Activated CD8-positive, alpha-beta memory T cell treated with anti-CD3 and anti-CD28 coated beads, Interleukin-2, amount 10 ng/mL, durations not matched to agents 7 days and 5 days (primary cell): Measurements from ENCODE around the gene MRPL14. TPM values are rescaled to one million over a fixed set of nuclear protein-coding genes. Genes with fewer than 3 reads are reported as not detected.
"Not testable (repeated sequence)": the region's sequence is repeated elsewhere in the genome, so short reads cannot be mapped to it uniquely, and the experiment has no call there.

Experiments used
- ATAC-seq: fragments of 150-1000 bp; cut with Tn5 transposase; one replicate; pipeline ENCODE4 v1.10.0; 2021; ENCODE audit warnings: moderate library complexity
- CTCF ChIA-PET: fragments of 350-600 bp; sonication (Branson Sonifier 250); formaldehyde crosslinking; loops from one replicate; lab custom pipeline; 2021; ENCODE audit warnings: antibody characterized with exemption; lab: Charles Lee
- DNase-seq: peaks from one replicate; pipeline ENCODE4 v3.0.0-alpha.2; 2020
- H3K27ac Mint-ChIP-seq: one replicate; pipeline ENCODE4 v1.8.0; 2021; ENCODE audit warnings: mild to moderate bottlenecking, mixed read lengths
- H3K27me3 Mint-ChIP-seq: one replicate; pipeline ENCODE4 v1.8.0; 2021; ENCODE audit warnings: mixed read lengths
- H3K36me3 Mint-ChIP-seq: one replicate; pipeline ENCODE4 v1.8.0; 2021; ENCODE audit warnings: mild to moderate bottlenecking, mixed read lengths
- H3K4me1 Mint-ChIP-seq: one replicate; pipeline ENCODE4 v1.8.0; 2021; ENCODE audit warnings: mixed read lengths
- H3K4me3 Mint-ChIP-seq: one replicate; pipeline ENCODE4 v1.8.0; 2021; ENCODE audit warnings: mild to moderate bottlenecking, moderate library complexity, mixed read lengths
- H3K9me3 Mint-ChIP-seq: one replicate; pipeline ENCODE4 v1.8.0; 2022; ENCODE audit warnings: low read depth, mixed read lengths
- total RNA-seq, 2 experiments: library from RNA; stranded (reverse); gene quantifications; one replicate each; pipeline ENCODE4 v1.2.3, GENCODE V29; 2021

The MRPL14 gene
- total RNA-seq, 2 experiments from 2014 or later = 45.8 to 47.5 TPM

- DNase-seq (no peak), ATAC-seq (no peak)
- CTCF ChIA-PET = no interaction called here
- Mint-ChIP-seq H3K27me3 (no peaks in the 10 kb centered on the region), H3K36me3 (no peaks in the 10 kb centered on the region), H3K27ac (peak overlapping the region; percentile 23), H3K9me3 (no peaks in the 10 kb centered on the region), H3K4me3 (no peak overlapping the region), H3K4me1 (peaks cover 5% of the 10 kb centered on the region)
Observed at GRCh38 chr6:44145839-44146238, 18.6 kb upstream of the MRPL14 start.

DNA sequence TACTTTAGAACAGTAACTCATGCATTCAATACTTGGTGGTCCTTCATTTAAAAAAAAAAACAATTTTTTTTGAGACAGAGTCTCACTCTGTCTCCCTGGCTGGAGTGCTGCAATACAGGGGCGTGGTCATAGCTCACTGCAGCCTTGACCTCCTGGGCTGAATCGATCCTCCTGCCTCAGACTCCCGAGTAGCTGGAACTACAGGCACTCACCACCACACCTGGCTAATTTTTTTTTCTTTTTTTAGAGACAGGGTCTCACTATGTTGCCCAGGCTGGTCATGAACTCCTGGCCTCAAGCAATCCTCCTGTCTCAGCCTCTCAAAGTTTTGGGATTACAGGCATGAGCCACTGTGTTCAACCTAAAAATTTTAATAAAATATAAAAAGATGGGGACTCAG lies 17.3 kb upstream of the MRPL14 start:
- H3K4me3 Mint-ChIP-seq, H3K4me1 Mint-ChIP-seq, ATAC-seq, H3K27ac Mint-ChIP-seq, H3K9me3 Mint-ChIP-seq, DNase-seq, H3K27me3 Mint-ChIP-seq, H3K36me3 Mint-ChIP-seq: not testable (repeated sequence)
- CTCF ChIA-PET = interaction anchor here (0.7 to 0.8 kb wide), 3 partner anchors 12 to 253 kb away, joined by 3 read pairs; no protein-coding TSS in a partner anchor

DNA sequence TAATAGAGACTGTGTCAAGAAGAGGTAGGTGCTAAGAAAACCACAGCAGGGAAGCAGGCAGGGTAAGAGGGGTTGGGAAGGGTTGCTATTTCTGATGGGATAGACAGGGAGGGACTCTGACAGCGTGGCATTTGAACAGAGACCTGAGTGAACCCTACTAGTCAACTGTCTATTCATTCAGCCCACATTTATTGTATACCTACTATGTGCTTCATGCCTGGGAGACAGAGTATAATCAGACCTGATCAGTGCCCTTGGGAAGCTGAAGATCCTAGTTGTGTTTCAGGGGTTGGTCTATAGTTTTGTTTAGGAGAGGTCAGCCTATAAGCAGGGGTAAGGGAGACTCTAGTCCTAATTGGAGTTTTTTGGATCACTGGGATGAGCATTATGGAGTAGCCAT lies 16.5 kb upstream of the MRPL14 start:
- H3K9me3 Mint-ChIP-seq = no peaks in the 10 kb centered on the region
- no peak for ATAC-seq
- H3K27ac Mint-ChIP-seq = peak overlapping the region; percentile 53
- no peaks in the 10 kb centered on the region for H3K36me3 Mint-ChIP-seq
- CTCF ChIA-PET = interaction anchor here (0.8 kb wide), 1 partner anchor 11 kb away, joined by 3 read pairs; no protein-coding TSS in a partner anchor
- peaks cover 5% of the 10 kb centered on the region for H3K4me1 Mint-ChIP-seq
- DNase-seq = no peak
- no peaks in the 10 kb centered on the region for H3K27me3 Mint-ChIP-seq
- H3K4me3 Mint-ChIP-seq = no peak overlapping the region

DNA sequence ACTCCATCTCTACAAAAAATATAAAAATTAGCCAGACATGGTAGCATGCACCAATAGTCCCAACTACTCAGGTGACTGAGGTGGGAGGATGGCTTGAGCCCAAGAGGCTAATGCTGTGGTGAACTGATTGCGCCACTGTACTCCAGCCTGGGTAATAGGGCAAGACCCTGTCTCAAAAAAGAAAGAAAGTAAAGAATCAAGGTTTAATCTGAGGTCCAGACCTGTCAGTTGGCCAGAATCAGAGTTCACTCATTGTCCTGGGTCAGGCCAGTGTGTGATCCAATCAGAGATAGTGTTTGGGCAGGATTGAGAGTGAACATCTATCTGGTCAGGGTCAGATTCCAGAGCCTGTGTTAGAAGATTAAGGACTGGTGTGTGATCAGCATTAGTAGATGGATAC lies 15.6 kb upstream of the MRPL14 start:
- Mint-ChIP-seq H3K4me3 (no peak overlapping the region), H3K9me3 (no peaks in the 10 kb centered on the region), H3K36me3 (no peaks in the 10 kb centered on the region), H3K27me3 (no peaks in the 10 kb centered on the region), H3K4me1 (peaks cover 5% of the 10 kb centered on the region), H3K27ac (no peak overlapping the region)
- CTCF ChIA-PET = no interaction called here
- ATAC-seq = no peak
- no peak for DNase-seq

GRCh38 chr6:44139351-44139743 lies 12.1 kb upstream of the MRPL14 start:
- H3K36me3 Mint-ChIP-seq = no peaks in the 10 kb centered on the region
- CTCF ChIA-PET = no interaction called here
- no peaks in the 10 kb centered on the region for H3K27me3 Mint-ChIP-seq
- H3K4me3 Mint-ChIP-seq = no peak overlapping the region
- no peaks in the 10 kb centered on the region for H3K9me3 Mint-ChIP-seq
- ATAC-seq (no peak), DNase-seq (no peak)
- H3K4me1 Mint-ChIP-seq = no peaks in the 10 kb centered on the region
- no peak overlapping the region for H3K27ac Mint-ChIP-seq

- Mint-ChIP-seq H3K27me3 (no peaks in the 10 kb centered on the region), H3K9me3 (no peaks in the 10 kb centered on the region), H3K4me1 (no peaks in the 10 kb centered on the region), H3K36me3 (no peaks in the 10 kb centered on the region), H3K4me3 (no peak overlapping the region), H3K27ac (no peak overlapping the region)
- no peak for DNase-seq
- CTCF ChIA-PET = no interaction called here
- no peak for ATAC-seq
Observed at GRCh38 chr6:44138717-44139350, 11.6 kb upstream of the MRPL14 start.

DNA sequence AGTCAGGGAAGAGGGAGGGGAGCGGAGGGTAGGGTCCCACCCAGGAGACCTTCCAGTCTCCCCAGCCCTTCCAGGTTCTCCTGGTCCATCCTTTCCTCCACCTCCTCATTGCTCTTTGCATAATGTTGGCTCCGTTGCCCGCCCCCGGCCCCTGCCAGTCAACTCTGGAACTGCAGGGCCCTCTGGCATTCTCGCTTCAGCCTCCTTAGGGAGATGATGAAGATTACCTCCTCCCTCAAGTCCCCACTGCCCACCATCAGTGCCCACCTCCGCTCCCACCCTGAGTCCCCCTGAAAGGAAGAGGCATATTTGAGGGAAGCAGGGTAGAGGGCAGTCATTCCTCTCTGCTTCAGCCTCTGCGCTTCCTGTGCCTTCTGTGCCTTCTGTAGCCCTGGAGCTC lies 8.6 kb upstream of the MRPL14 start:
- no peak overlapping the region for H3K27ac Mint-ChIP-seq
- no peak overlapping the region for H3K4me3 Mint-ChIP-seq
- H3K36me3 Mint-ChIP-seq = no peaks in the 10 kb centered on the region
- peaks cover 7% of the 10 kb centered on the region for H3K4me1 Mint-ChIP-seq
- ATAC-seq (no peak), DNase-seq (no peak)
- CTCF ChIA-PET = interaction anchor here (0.8 kb wide), 1 partner anchor 15 kb away, joined by 3 read pairs; no protein-coding TSS in a partner anchor
- H3K27me3 Mint-ChIP-seq = no peaks in the 10 kb centered on the region
- H3K9me3 Mint-ChIP-seq = no peaks in the 10 kb centered on the region

DNA sequence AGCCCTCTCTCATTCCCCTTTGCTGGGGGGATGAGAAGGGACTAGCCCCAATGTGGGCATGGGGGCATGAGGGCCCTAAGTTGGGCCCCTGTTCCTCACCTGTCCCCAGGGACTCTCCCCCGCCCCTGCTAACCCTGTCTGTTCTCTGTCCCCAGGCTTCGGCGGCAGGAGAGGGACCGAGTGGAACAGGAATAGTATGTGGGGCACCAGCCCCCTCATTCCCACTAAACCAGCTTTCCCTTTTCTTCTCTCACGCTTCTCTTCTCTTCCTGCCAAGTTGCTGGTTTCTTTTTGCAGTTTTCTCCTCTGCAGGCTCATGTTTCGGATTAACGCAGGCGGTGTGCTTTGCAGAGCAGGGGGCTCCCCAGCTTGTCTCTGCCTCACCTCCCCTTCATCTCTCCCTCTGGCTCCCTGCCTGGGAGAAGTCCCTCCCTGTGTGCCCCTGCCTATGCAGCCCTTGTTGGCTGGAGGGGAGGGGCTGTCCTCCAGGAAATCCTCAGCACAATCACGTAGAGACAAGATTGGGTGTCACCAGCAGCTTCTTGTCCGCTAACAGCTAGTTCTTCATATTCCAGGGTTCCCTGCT lies 8.0 kb upstream of the MRPL14 start:
- no peak overlapping the region for H3K4me3 Mint-ChIP-seq

GRCh38 chr6:44133981-44134711 lies 6.9 kb upstream of the MRPL14 start:
- Mint-ChIP-seq H3K27me3 (no peaks in the 10 kb centered on the region), H3K4me3 (no peak overlapping the region), H3K27ac (no peak overlapping the region), H3K4me1 (peaks cover 8% of the 10 kb centered on the region), H3K36me3 (no peaks in the 10 kb centered on the region), H3K9me3 (no peaks in the 10 kb centered on the region)
- DNase-seq (no peak), ATAC-seq (no peak)
- CTCF ChIA-PET = no interaction called here

More for the DNA sequence above, 8.0 kb upstream of the MRPL14 start:
- Mint-ChIP-seq H3K9me3 (no peaks in the 10 kb centered on the region), H3K27me3 (no peaks in the 10 kb centered on the region), H3K4me1 (peaks cover 7% of the 10 kb centered on the region), H3K27ac (no peak overlapping the region), H3K36me3 (no peaks in the 10 kb centered on the region)
- CTCF ChIA-PET = interaction anchor here (0.8 kb wide), 1 partner anchor 16 kb away, joined by 3 read pairs; no protein-coding TSS in a partner anchor
- ATAC-seq (no peak), DNase-seq (no peak)

DNA sequence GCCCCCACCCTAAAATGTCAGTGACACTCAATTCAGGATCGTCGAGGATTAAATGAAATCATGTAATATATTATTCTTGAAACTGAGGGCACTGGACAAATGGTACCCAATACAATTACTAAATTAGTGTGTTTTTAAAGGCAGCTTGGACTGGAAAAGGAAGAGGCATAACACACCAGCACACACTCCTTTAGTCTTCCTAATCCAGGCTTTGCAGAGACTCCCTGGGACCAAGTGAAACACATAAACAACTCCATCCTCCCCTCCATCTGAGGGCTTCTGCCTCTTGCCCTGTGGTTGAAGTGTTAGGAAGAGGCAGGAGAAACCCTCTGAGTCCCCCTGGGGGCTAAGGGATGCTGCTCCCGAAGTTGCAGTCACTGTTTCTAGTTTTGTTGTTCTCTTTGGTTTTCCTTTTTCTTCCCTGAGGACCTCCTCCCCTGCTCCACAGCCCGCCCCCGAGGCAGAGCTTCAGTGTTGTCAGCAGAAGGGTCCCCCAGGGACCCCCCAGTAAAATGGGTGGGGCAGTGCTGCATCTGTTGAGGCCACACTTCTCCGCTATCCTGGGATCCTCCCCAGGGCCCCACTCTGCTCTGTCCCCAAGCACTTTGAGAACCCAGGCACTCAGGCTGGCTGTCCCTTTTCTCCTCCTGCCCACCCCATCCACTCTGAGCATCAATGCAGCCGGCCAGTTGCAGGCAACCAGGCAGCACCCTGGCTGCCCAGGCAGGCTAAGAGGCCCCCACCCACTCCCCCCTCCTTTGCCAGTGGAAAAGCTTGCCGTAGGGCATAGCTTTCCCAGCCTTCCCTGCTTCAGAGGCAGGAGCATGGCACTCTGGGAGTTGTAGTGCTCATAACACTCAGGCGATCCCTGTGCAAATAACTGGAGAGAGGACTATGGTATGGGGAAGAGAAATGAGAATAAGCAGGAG lies 6.0 kb upstream of the MRPL14 start:
- Mint-ChIP-seq H3K9me3 (no peaks in the 10 kb centered on the region), H3K36me3 (no peaks in the 10 kb centered on the region), H3K4me1 (peaks cover 12% of the 10 kb centered on the region), H3K27ac (no peak overlapping the region), H3K4me3 (no peak overlapping the region), H3K27me3 (no peaks in the 10 kb centered on the region)
- CTCF ChIA-PET = interaction anchor here (1.7 kb wide), 1 partner anchor 18 kb away, joined by 6 read pairs; no protein-coding TSS in a partner anchor
- ATAC-seq (no peak), DNase-seq (no peak)

DNA sequence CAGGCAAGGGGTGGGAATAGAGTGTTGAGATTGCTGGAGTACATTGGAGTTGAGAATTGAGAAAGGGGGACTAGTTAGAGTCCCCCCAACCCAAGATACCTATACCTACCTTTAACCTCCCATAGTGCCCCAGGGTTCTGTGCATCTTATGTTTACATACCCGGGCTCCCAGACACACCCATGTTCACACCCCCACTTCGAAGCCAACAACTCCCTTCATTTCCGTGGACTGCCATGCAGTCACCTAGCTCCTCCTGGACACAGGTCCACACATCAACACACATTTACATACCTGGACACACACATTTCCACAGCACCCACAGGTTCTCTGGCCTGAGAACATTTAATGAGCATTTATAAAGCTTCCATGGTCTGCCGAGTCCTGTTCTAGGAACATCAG lies 5.2 kb upstream of the MRPL14 start:
- Mint-ChIP-seq H3K36me3 (no peaks in the 10 kb centered on the region), H3K9me3 (no peaks in the 10 kb centered on the region), H3K4me3 (no peak overlapping the region), H3K27me3 (no peaks in the 10 kb centered on the region), H3K4me1 (peaks cover 14% of the 10 kb centered on the region), H3K27ac (no peak overlapping the region)
- CTCF ChIA-PET = interaction anchor here (0.7 to 1.7 kb wide), 2 partner anchors 12 to 19 kb away, joined by 3 to 6 read pairs; no protein-coding TSS in a partner anchor
- ATAC-seq (no peak), DNase-seq (no peak)

DNA sequence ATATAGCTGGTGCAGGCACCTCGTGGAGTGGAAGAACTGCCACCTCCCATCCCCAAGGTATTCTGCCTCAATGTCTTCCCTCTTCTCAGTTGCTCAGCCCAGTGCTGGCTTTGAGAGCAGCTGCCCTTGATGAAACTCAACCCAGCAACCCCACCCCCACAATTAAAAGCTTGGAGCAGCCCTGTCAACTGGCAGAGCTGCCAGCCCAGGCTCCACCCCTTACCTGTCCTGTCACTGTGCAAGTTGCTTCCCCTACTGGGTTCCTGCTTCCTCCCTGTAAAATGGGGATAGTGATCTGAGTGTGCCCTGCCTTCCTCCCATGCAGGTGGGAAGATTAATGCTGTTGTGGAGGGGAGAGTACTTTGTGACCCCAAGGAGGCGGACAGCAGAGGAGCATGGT lies 4.6 kb upstream of the MRPL14 start:
- no peaks in the 10 kb centered on the region for H3K36me3 Mint-ChIP-seq
- no peak overlapping the region for H3K27ac Mint-ChIP-seq
- no peaks in the 10 kb centered on the region for H3K27me3 Mint-ChIP-seq
- H3K9me3 Mint-ChIP-seq = no peaks in the 10 kb centered on the region
- H3K4me1 Mint-ChIP-seq = peaks cover 14% of the 10 kb centered on the region
- ATAC-seq = no peak
- H3K4me3 Mint-ChIP-seq = no peak overlapping the region
- no peak for DNase-seq
- CTCF ChIA-PET = interaction anchor here (0.7 to 1.7 kb wide), 4 partner anchors 12 to 133 kb away, joined by 3 to 6 read pairs (median 4); partner anchors contain the start of gene SLC29A1
